Muscle layer of duodenum (tissue), 2 donors: ENCODE results near the gene SLC44A2.
"Not testable (repeated sequence)": the region's sequence is repeated elsewhere in the genome, so short reads cannot be mapped to it uniquely, and the experiment has no call there.

Experiments used
- H3K27ac ChIP-seq: one replicate; pipeline ENCODE4 v1.7.0; 2013; ENCODE audit warnings: mild to moderate bottlenecking, low read length
- H3K27me3 ChIP-seq: one replicate; pipeline ENCODE4 v1.7.0; 2013; ENCODE audit warnings: low read depth, mild to moderate bottlenecking, control low read depth, low read length
- H3K36me3 ChIP-seq, 2 donors: one replicate each; pipeline ENCODE4 v1.7.0; 2013; ENCODE audit warnings: low read length in 2 of 2, control low read depth in 1 of 2, mild to moderate bottlenecking in 1 of 2; ENCODE audit not compliant: insufficient read depth in 2 of 2, control insufficient read depth in 1 of 2
- H3K4me1 ChIP-seq, 2 donors: one replicate each; pipeline ENCODE4 v1.7.0; 2013; ENCODE audit warnings: low read length in 2 of 2, mild to moderate bottlenecking in 2 of 2, control low read depth in 1 of 2, moderate library complexity in 1 of 2; ENCODE audit not compliant: insufficient read depth in 2 of 2, control insufficient read depth in 1 of 2
- H3K4me3 ChIP-seq, 2 donors: one replicate each; pipeline ENCODE4 v1.7.0; 2013; ENCODE audit warnings: low read length in 2 of 2, low read depth in 1 of 2, mild to moderate bottlenecking in 1 of 2
- H3K9me3 ChIP-seq, 2 donors: one replicate each; pipeline ENCODE4 v1.7.0; 2013; ENCODE audit warnings: low read length in 2 of 2, control low read depth in 1 of 2, mild to moderate bottlenecking in 1 of 2; ENCODE audit not compliant: control insufficient read depth in 1 of 2
- donor health status: healthy.

Gene SLC44A2

DNA sequence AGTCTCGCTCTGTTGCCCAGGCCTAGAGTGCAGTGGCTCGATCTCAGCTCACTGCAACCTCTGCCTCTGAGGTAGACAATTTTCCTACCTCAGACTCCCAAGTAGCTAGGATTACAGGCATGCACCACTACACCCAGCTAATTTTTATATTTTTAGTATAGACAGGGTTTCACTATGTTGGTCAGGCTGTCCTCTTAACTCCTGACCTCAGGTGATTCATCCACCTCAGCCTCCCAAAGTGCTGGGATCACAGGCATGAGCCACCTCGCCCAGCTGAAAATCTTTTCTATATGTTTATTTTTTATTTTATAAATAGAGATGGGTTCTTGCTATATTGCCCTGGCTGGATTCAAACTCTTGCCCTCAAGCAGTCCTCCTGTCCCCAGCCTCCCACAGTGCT, 46.6 kb downstream of the SLC44A2 start:
- not testable (repeated sequence) for H3K27me3 ChIP-seq, H3K27ac ChIP-seq, H3K4me3 ChIP-seq, H3K9me3 ChIP-seq
- Histone ChIP-seq H3K36me3 (peaks cover 27 to 30% of the 10 kb centered on the region in 2 donors), H3K4me1 (peaks cover 10 to 12% of the 10 kb centered on the region in 2 donors)

GRCh38 chr19:10675214-10675613, 49.9 kb downstream of the SLC44A2 start:
- not testable (repeated sequence) for H3K4me3 ChIP-seq, H3K27me3 ChIP-seq, H3K27ac ChIP-seq, H3K9me3 ChIP-seq
- Histone ChIP-seq H3K4me1 (peaks cover 6 to 10% of the 10 kb centered on the region in 2 donors), H3K36me3 (peaks cover 59 to 62% of the 10 kb centered on the region in 2 donors)

- no peak overlapping the region for H3K4me3 ChIP-seq
Observed at GRCh38 chr19:10677751-10678150, 52.4 kb downstream of the SLC44A2 start.

DNA sequence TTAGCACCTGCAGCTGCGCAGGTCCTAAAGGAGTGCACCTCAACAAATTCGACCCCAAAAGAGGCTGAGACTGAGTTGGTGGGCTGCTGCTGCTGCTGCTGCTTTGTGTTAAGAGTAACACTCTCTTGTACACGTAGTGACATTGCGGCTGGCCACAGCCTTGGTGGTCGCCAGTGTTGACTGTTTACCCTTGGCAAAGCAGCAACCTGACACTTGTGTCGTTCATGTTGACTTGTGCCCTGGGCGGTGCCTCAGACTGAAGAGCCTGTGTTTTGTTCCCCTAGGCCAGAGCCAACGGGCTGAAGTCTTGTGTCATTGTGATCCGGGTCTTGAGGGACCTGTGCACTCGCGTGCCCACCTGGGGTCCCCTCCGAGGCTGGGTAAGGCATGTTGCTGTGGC, 53.5 kb downstream of the SLC44A2 start:
- Histone ChIP-seq H3K4me1 (no peaks in the 10 kb centered on the region), H3K27me3 (no peaks in the 10 kb centered on the region), H3K27ac (no peak overlapping the region), H3K9me3 (no peaks in the 10 kb centered on the region), H3K36me3 (peaks cover 72 to 80% of the 10 kb centered on the region in 2 donors), H3K4me3 (no peak overlapping the region)

More at GRCh38 chr19:10677751-10678150, 52.4 kb downstream of the SLC44A2 start:
- H3K27ac ChIP-seq, result no peak overlapping the region
- no peaks in the 10 kb centered on the region for H3K9me3 ChIP-seq
- peaks cover 71 to 72% of the 10 kb centered on the region in 2 donors for H3K36me3 ChIP-seq
- no peaks in the 10 kb centered on the region for H3K27me3 ChIP-seq
- H3K4me1 ChIP-seq, result no peaks in the 10 kb centered on the region

DNA sequence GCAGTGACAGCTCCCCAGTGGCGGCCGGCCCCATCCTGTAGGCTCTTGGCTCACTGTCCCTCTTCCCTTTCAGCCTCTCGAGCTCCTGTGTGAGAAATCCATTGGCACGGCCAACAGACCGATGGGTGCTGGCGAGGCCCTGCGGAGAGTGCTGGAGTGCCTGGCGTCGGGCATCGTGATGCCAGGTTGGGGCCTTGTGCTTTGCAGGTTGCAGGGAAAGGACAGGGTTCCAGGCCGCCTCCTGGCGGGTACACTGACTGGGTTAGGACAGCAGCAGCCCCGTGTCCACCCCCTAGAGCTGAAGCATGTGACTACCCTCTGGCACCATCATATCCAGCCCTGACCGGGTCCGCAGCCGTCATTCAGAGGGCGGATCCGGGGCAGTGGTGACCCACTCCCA, 54.4 kb downstream of the SLC44A2 start:
- H3K27me3 ChIP-seq, result no peaks in the 10 kb centered on the region
- no peak overlapping the region for H3K27ac ChIP-seq
- H3K36me3 ChIP-seq, result peaks cover 82 to 88% of the 10 kb centered on the region in 2 donors
- H3K9me3 ChIP-seq, result no peaks in the 10 kb centered on the region
- H3K4me3 ChIP-seq, result no peak overlapping the region
- no peaks in the 10 kb centered on the region for H3K4me1 ChIP-seq

- Histone ChIP-seq H3K4me1 (no peaks in the 10 kb centered on the region), H3K9me3 (no peaks in the 10 kb centered on the region), H3K4me3 (no peak overlapping the region), H3K36me3 (peaks cover 84 to 88% of the 10 kb centered on the region in 2 donors), H3K27ac (no peak overlapping the region), H3K27me3 (no peaks in the 10 kb centered on the region)
Observed at GRCh38 chr19:10680545-10681135, 55.3 kb downstream of the SLC44A2 start.

DNA sequence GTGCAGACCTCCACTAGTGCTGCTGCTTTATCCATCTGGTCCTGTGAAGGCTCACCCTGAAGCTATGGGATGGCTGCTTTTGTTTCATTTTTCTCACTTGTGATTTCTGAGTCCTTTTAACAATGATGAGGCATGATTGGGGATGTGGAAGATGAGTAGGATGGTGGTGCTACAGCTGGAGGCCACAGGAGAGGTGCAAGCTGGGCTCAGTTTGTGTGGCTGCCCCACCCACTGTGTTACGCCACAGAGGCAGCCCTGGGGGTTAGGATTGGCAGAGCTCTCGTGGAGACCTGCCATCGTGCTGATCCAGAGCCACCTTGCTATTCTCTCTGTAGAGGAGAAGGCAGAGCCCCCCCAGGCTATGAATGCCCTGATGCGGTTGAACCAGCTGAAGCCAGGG, 56.3 kb downstream of the SLC44A2 start:
- no peak overlapping the region for H3K4me3 ChIP-seq
- H3K27me3 ChIP-seq, result no peaks in the 10 kb centered on the region
- H3K9me3 ChIP-seq, result no peaks in the 10 kb centered on the region
- H3K4me1 ChIP-seq, result no peaks in the 10 kb centered on the region
- H3K36me3 ChIP-seq, result peaks cover 87 to 95% of the 10 kb centered on the region in 2 donors
- H3K27ac ChIP-seq, result no peak overlapping the region

DNA sequence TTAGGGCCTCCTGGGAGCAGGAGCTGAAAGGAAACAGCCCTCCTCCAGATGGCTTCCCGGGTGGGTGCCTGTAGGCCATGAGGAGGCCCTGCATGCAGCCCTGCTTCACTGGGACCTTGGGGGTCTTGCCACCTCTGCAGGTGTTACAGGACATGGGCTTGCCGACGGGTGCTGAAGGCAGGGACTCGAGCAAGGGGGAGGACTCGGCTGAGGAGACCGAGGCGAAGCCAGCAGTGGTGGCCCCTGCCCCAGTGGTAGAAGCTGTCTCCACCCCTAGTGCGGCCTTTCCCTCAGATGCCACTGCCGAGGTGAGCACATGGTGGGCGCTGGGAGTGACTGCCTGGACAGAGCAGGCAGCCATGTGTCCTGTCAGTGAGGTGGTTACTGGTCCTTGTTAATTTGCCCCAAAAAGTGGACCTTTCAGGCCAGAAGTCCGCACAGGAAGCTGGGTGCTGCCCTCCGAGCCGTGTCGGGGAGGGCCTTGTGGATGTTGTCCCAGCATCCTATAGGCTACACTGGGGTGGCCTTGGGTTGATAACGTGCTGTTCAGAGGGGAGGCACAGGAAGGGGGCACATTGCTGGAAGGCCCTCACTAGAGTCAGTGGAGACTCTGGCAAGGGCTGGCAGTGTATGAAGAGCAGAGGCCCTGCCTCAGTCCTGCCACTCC, 57.2 kb downstream of the SLC44A2 start:
- no peaks in the 10 kb centered on the region for H3K4me1 ChIP-seq
- peaks cover 85 to 95% of the 10 kb centered on the region in 2 donors for H3K36me3 ChIP-seq

DNA sequence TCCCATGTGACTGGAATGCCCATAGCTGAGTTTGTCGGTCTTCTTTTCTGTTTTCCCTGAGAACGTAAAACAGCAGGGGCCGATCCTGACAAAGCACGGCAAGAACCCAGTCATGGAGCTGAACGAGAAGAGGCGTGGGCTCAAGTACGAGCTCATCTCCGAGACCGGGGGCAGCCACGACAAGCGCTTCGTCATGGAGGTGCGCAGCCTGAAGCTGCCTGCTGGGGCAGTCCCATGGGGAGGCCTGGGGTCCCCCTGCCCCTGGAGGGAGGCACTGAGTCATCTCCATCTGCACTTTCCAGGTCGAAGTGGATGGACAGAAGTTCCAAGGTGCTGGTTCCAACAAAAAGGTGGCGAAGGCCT, 57.7 kb downstream of the SLC44A2 start:
- no peak overlapping the region for H3K27ac ChIP-seq
- H3K4me3 ChIP-seq, result no peak overlapping the region
- H3K4me1 ChIP-seq, result no peaks in the 10 kb centered on the region
- no peaks in the 10 kb centered on the region for H3K9me3 ChIP-seq
- H3K36me3 ChIP-seq, result peaks cover 85 to 95% of the 10 kb centered on the region in 2 donors
- H3K27me3 ChIP-seq, result no peaks in the 10 kb centered on the region

More for the DNA sequence above, 57.2 kb downstream of the SLC44A2 start:
- Histone ChIP-seq H3K4me3 (no peak overlapping the region), H3K9me3 (no peaks in the 10 kb centered on the region), H3K27me3 (no peaks in the 10 kb centered on the region), H3K27ac (no peak overlapping the region)

DNA sequence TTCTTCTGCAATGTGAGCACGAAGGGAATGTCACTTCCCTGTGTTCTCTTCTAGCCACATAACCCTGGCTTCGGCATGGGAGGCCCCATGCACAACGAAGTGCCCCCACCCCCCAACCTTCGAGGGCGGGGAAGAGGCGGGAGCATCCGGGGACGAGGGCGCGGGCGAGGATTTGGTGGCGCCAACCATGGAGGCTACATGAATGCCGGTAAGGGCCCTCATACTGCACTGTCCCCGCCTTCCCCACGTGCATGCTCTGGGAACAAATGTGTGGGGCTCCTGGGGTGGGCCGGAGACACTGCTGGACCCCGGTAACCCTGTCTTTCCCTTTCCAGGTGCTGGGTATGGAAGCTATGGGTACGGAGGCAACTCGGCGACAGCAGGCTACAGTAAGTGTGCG, 58.2 kb downstream of the SLC44A2 start:
- H3K27ac ChIP-seq, result no peak overlapping the region
- peaks cover 81 to 96% of the 10 kb centered on the region in 2 donors for H3K36me3 ChIP-seq
- no peak overlapping the region for H3K4me3 ChIP-seq

GRCh38 chr19:10685210-10685609, 59.9 kb downstream of the SLC44A2 start:
- no peaks in the 10 kb centered on the region for H3K4me1 ChIP-seq
- peaks cover 72 to 95% of the 10 kb centered on the region in 2 donors for H3K36me3 ChIP-seq
- no peaks in the 10 kb centered on the region for H3K9me3 ChIP-seq
- H3K27ac ChIP-seq, result no peak overlapping the region
- no peaks in the 10 kb centered on the region for H3K27me3 ChIP-seq
- no peak overlapping the region for H3K4me3 ChIP-seq

More for the DNA sequence above, 58.2 kb downstream of the SLC44A2 start:
- Histone ChIP-seq H3K27me3 (no peaks in the 10 kb centered on the region), H3K4me1 (no peaks in the 10 kb centered on the region), H3K9me3 (no peaks in the 10 kb centered on the region)

- no peaks in the 10 kb centered on the region for H3K27me3 ChIP-seq
- no peak overlapping the region for H3K27ac ChIP-seq
- no peaks in the 10 kb centered on the region for H3K4me1 ChIP-seq
- H3K9me3 ChIP-seq, result no peaks in the 10 kb centered on the region
- peaks cover 66 to 95% of the 10 kb centered on the region in 2 donors for H3K36me3 ChIP-seq
- no peak overlapping the region for H3K4me3 ChIP-seq
Observed at GRCh38 chr19:10686193-10686592, 60.8 kb downstream of the SLC44A2 start.
